ENCODE data around the gene PCSK7. TPM values are rescaled to one million over a fixed set of nuclear protein-coding genes. Genes with fewer than 3 reads are reported as not detected.

PCSK7 gene
- total RNA-seq, 4 donors from 2014 or later, result 56.7 to 113 (median 73.3) TPM

DNA sequence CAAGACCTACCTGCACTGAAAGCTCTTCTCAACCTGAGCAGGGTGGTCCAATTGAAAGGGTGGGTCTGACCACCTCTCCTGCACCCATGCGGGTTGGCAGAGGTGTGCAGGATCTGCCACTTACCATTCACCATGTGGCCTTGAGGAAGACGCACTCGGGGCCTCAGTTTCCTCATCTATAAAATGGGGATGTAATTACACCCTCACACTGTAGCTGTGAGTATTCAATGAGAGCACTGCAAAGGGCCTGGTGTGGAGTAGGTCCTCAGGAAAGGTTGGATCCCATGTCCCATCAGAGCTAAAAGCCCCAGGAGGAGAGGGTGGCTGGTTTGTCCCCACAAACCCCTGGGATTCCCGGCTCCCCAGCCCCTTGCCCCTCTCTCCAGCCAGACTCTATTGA lies 33.3 kb downstream of the PCSK7 start:
- H3K4me1 ChIP-seq, result peaks cover 21% of the 10 kb centered on the region
- peaks cover 42% of the 10 kb centered on the region for H3K36me3 ChIP-seq
- no peaks in the 10 kb centered on the region for H3K27me3 ChIP-seq
- H3K27ac ChIP-seq, result peak overlapping the region; percentile 55
- whole genome bisulfite sequencing, result 72% methylated on average over 4 of the region's 4 CpGs
- H3K9me3 ChIP-seq, result no peaks in the 10 kb centered on the region
- DNase-seq (ENCODE audit: low spot score in 2 of 2), result no peak
- peak overlapping the region; percentile 40 for H3K4me3 ChIP-seq
- TF ChIP-seq, protein P1, sequence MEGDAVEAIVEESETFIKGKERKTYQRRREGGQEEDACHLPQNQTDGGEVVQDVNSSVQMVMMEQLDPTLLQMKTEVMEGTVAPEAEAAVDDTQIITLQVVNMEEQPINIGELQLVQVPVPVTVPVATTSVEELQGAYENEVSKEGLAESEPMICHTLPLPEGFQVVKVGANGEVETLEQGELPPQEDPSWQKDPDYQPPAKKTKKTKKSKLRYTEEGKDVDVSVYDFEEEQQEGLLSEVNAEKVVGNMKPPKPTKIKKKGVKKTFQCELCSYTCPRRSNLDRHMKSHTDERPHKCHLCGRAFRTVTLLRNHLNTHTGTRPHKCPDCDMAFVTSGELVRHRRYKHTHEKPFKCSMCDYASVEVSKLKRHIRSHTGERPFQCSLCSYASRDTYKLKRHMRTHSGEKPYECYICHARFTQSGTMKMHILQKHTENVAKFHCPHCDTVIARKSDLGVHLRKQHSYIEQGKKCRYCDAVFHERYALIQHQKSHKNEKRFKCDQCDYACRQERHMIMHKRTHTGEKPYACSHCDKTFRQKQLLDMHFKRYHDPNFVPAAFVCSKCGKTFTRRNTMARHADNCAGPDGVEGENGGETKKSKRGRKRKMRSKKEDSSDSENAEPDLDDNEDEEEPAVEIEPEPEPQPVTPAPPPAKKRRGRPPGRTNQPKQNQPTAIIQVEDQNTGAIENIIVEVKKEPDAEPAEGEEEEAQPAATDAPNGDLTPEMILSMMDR (IDR thresholded peaks at IDR 0.05), result no peak
- TF ChIP-seq POLR2A (IDR thresholded peaks at IDR 0.05) (no peak), EP300 (IDR thresholded peaks at IDR 0.05) (no peak), POLR2AphosphoS5 (IDR thresholded peaks at IDR 0.05) (no peak)

DNA sequence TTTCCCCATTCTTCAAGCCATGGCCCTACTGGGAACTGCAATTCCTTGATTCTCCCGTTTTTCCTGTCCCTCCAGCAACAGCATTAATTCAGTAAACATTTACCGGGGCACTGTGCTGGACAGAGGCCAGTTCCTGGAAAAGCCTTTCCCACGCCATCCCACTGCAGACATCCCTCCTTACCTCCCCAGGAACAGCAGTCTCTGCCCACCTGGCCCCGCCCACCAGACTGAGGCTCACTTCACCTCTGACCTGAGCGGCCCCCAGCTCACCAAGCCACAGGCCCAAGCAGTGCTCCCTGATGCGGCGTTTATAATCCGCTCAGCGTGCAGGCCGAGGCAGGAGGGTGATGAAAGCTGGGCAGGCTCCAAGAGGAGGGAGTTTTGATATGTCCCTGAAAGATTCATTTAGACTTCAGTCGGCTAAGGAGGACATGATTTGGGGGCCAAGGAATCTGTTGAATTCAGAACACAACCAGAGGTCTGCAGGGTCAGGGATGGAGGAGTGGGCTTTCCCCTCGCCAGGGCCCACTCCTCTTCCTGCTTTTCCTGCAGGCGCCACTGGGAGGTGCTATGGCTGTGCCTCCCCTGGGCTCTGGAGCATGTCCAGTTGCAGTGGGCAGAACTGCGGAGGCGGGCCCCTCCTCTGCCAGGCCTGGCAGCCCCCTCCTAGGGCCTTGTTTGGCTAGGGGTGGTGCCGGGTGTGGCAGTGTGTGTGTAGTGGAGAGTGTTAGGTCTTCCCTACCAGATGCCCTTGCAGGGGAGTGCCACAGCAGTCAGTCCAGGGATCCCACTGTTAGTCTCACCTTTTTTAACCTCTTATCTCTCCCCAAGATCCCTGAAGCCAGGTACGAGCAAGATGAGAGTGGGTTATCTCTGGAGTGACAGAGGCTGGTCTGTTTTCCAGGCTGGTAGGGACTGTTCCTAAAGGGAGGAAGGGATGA lies 34.1 kb downstream of the PCSK7 start:
- 71% methylated on average over 14 of the region's 17 CpGs for WGBS
- H3K27me3 ChIP-seq, result no peaks in the 10 kb centered on the region
- peaks cover 45% of the 10 kb centered on the region for H3K36me3 ChIP-seq
- no peak for DNase-seq (ENCODE audit: low spot score in 2 of 2)
- H3K27ac ChIP-seq, result peak overlapping the region; percentile 55
- peaks cover 22% of the 10 kb centered on the region for H3K4me1 ChIP-seq
- TF ChIP-seq EP300 (IDR thresholded peaks at IDR 0.05), result no peak
- TF ChIP-seq, protein P1 (IDR thresholded peaks at IDR 0.05), result no peak
- TF ChIP-seq POLR2AphosphoS5 (IDR thresholded peaks at IDR 0.05), result no peak
- no peak for TF ChIP-seq POLR2A (IDR thresholded peaks at IDR 0.05)
- no peaks in the 10 kb centered on the region for H3K9me3 ChIP-seq
- peak overlapping the region; percentile 40 for H3K4me3 ChIP-seq

DNA sequence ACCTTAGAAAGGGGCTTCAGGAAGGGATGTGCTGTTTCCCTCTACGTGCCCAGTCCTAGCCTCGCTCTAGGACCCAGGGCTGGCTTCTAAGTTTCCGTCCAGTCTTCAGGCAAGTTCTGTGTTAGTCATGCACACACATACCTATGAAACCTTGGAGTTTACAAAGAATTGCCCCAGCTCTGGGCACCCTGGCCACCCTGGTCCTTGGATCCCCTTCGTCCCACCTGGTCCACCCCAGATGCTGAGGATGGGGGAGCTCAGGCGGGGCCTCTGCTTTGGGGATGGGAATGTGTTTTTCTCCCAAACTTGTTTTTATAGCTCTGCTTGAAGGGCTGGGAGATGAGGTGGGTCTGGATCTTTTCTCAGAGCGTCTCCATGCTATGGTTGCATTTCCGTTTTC lies 34.9 kb downstream of the PCSK7 start:
- Histone ChIP-seq H3K27ac (no peak overlapping the region), H3K4me3 (no peak overlapping the region), H3K4me1 (peaks cover 27% of the 10 kb centered on the region), H3K27me3 (no peaks in the 10 kb centered on the region), H3K36me3 (peaks cover 48% of the 10 kb centered on the region), H3K9me3 (no peaks in the 10 kb centered on the region)
- TF ChIP-seq, protein P1 (IDR thresholded peaks at IDR 0.05), result no peak
- TF ChIP-seq POLR2AphosphoS5 (IDR thresholded peaks at IDR 0.05) (no peak), POLR2A (IDR thresholded peaks at IDR 0.05) (no peak), EP300 (IDR thresholded peaks at IDR 0.05) (no peak)
- WGBS, result 89% methylated on average over 7 of the region's 7 CpGs
- DNase-seq (ENCODE audit: low spot score in 2 of 2), result no peak

DNA sequence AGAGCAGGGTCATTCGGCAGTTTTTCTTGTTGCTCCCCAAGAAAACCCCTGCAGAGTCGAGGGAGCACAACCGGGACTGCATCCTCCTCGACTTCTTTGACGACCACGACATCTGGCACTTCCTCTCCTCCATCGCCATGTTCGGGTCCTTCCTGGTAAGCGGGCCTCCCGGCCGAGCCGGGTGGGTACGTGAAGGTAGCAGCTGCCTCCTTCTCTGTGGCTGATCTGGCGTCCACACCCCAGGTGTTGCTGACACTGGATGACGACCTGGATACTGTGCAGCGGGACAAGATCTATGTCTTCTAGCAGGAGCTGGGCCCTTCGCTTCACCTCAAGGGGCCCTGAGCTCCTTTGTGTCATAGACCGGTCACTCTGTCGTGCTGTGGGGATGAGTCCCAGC lies 36.1 kb downstream of the PCSK7 start:
- H3K36me3 ChIP-seq, result peaks cover 55% of the 10 kb centered on the region
- no peak overlapping the region for H3K27ac ChIP-seq
- TF ChIP-seq EP300 (IDR thresholded peaks at IDR 0.05) (no peak), POLR2A (IDR thresholded peaks at IDR 0.05) (no peak), POLR2AphosphoS5 (IDR thresholded peaks at IDR 0.05) (no peak)
- TF ChIP-seq, protein P1 (IDR thresholded peaks at IDR 0.05), result no peak
- WGBS, result 92% methylated on average over 19 of the region's 19 CpGs
- no peaks in the 10 kb centered on the region for H3K9me3 ChIP-seq
- peaks cover 18% of the 10 kb centered on the region for H3K4me1 ChIP-seq
- no peak for DNase-seq (ENCODE audit: low spot score in 2 of 2)
- H3K27me3 ChIP-seq, result no peaks in the 10 kb centered on the region
- H3K4me3 ChIP-seq, result no peak overlapping the region

DNA sequence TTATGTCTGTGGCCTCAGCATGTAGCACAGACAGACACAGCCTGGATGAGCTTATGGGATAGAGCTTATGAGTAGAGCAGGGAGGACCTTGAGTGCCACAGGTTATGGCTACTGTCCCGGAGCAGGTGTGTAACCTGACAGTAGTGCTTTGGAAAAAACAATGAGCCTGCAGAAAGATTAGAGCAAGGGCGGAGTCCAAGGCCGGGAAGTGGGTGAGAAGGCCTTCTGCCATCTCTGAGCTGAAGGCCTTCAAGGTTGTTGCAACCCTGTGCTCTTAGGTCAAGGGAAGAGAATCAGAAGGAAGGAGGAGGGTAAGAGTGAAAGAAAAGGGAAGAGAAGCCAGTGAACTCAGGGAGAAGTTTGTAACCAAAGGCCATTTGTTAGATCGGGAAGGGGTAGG lies 36.6 kb downstream of the PCSK7 start:
- Histone ChIP-seq H3K27me3 (no peaks in the 10 kb centered on the region), H3K9me3 (no peaks in the 10 kb centered on the region), H3K36me3 (peaks cover 60% of the 10 kb centered on the region), H3K27ac (no peak overlapping the region), H3K4me3 (no peak overlapping the region), H3K4me1 (peaks cover 18% of the 10 kb centered on the region)
- no peak for DNase-seq (ENCODE audit: low spot score in 2 of 2)
- TF ChIP-seq, protein P1 (IDR thresholded peaks at IDR 0.05), result no peak
- TF ChIP-seq POLR2A (IDR thresholded peaks at IDR 0.05), result no peak
- no peak for TF ChIP-seq POLR2AphosphoS5 (IDR thresholded peaks at IDR 0.05)
- TF ChIP-seq EP300 (IDR thresholded peaks at IDR 0.05), result no peak
- 85% methylated on average over 4 of the region's 4 CpGs for WGBS
